HG03521 (cell line): ENCODE data around the gene GAL3ST2.
"Not testable (repeated sequence)": the region's sequence is repeated elsewhere in the genome, so short reads cannot be mapped to it uniquely, and the experiment has no call there.

Experiments
- ATAC-seq: cut with Tn5 transposase; IDR thresholded peaks from one replicate; pipeline ENCODE4 v1.9.1; 2021; ENCODE audit warnings: mild to moderate bottlenecking, moderate library complexity; ENCODE audit not compliant: unreplicated experiment

GAL3ST2 gene

GRCh38 chr2:241776336-241777169 is at the start of gene GAL3ST2:
Gene GAL3ST2 (plus strand): TSS chr2:241776822. CDS start chr2:241776956, 134 bp downstream.
- ATAC-seq, result no peak

- no peak for ATAC-seq
Measured at GRCh38 chr2:241728000-241728399, 48.6 kb upstream of the GAL3ST2 start.

DNA sequence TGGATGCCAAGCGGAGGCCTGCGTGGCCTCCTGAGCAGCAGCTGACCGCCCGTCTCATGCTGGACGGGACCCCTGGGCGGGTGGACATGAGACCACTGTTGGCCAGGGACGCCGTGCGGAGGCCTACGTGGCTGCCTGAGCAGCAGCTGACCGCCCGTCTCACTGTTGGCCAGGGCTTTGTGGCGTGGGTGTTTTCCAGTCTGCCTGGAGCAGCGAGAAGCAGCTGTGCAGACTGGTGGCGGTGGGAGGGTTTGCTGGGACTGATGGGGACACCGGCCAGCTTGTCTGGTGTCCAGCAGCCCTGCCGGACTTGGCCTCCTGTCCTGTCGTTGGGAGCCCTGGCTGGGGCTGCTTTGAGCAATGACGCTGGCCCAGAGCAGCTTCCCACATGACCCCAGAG is 48.0 kb upstream of the GAL3ST2 start:
- no peak for ATAC-seq

DNA sequence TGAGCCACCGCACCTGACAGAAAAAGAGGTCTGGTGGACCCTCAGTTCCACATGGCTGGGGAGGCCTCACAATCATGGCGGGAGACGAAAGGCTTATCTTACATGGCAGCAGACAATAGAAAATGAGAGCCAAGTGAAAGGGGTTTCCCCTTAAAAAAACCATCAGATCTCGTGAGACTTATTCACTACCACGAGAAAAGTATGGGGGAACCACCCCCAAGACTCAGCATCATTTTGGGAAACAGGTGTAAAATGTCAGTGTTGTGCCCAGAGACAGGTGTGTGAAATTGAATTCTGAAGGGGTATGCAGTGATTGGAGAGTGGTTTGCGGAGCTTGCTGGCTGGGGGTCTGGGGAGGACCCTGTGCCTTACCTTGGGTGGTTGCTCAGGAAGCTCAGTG is 46.8 kb upstream of the GAL3ST2 start:
- ATAC-seq, result no peak

- ATAC-seq, result no peak
Measured at GRCh38 chr2:241730671-241731293, 45.8 kb upstream of the GAL3ST2 start.

DNA sequence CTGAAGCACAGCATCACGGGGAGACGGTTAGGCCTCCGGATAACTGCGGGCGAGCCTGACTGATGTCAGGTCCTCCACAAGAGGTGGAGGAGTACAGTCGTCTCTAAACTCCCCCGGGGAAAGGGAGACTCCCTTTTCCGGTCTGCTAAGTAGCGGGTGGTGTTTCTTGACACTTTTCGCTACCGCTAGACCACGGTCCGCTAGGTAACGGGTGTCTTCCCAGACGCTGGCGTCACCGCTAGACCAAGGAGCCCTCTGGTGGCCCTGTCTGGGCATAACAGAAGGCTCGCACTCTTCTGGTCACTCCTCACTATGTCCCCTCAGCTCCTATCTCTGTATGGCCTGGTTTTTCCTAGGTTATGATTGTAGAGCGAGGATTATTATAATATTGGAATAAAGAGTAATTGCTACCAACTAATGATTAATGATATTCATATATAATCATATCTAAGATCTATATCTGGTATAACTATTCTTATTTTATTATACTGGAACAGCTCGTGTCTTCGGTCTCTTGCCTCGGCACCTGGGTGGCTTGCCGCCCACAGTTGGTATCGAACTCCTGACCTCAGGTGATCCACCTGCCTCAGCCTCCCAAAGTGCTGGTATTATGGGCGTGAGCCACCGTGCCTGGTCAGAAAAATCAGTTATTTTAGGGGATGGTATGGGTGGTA is 44.0 kb upstream of the GAL3ST2 start:
- not testable (repeated sequence) for ATAC-seq

DNA sequence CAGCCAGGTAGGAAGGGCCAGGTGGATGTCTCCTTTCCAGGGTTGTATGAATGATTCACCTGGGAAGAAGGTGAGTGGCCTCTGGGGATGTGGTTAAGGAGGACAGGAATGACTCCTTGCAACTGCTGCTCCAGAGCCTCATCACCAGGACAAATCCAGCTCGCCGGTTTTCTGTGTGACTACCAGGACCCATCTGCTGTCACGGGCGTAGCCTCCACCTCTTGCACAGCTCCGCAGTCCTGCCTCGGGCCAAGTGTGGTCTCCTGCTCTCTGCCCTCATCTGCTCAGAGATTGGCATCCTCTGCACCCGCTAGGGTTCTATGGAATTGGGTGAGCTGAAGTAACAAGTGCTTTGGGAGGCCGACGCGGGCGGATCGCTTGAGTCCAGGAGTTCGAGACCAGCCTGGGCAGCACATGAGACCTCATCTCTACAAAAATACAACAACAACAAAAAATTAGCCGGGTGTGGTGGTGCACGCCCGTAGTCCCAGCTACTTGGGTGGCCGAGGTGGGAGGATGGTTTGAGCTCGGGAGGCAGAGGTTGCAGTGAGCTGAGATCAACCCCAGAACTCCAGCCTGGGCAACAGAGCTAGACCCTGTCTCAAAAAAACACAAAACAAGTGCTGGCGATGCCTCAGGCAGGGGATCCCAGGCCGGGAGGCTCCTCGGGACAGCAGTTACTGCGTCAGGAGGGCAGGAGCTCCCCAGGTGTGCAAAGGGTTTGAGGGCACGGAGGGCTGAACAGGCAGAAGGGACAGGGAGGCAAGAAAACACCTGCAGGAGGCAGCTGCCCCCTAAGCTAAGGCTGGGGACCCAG is 43.0 kb upstream of the GAL3ST2 start:
- ATAC-seq, result no peak

- ATAC-seq, result peak; percentile 16
Measured at GRCh38 chr2:241734208-241734466, 42.5 kb upstream of the GAL3ST2 start.

GRCh38 chr2:241734467-241735208 is 42.0 kb upstream of the GAL3ST2 start, which contains the start of gene D2HGDH:
Gene D2HGDH (plus strand): TSS chr2:241734630. CDS start chr2:241735225, 595 bp downstream.
- peak; percentile 80 for ATAC-seq

- ATAC-seq, result no peak
Measured at GRCh38 chr2:241736111-241736510, 40.5 kb upstream of the GAL3ST2 start.

DNA sequence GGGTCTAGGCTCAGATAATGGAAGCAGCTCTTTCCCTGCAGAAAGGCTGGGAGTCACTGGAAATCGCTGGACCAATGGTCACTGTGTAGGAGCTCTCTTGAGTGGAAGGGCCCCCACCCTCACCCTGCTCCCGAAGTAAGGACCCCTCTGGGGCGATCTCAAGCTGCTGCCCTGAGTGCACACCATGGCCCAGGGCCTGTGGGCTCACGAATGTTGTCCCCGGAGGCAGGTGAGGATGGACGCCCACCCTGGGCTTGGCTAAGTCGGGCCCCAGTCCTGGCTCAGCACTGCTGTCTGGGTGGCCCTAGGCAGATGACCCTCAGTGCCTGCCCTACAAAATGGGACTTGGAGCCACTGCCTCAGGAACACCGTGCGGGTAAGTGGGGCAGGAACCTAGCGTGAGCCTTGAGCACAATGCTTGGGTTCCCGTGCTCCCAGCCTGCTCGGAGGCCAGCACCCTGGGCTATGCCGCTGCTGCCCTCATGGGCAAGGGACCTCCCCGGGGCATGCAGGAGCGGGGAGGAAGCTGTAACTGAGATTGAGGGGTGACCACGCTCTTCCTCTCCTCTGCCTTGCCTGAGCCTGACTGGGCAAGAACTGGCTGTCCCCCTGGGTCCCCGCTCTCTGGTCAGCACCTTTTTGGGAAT is 38.5 kb upstream of the GAL3ST2 start:
- ATAC-seq, result no peak

DNA sequence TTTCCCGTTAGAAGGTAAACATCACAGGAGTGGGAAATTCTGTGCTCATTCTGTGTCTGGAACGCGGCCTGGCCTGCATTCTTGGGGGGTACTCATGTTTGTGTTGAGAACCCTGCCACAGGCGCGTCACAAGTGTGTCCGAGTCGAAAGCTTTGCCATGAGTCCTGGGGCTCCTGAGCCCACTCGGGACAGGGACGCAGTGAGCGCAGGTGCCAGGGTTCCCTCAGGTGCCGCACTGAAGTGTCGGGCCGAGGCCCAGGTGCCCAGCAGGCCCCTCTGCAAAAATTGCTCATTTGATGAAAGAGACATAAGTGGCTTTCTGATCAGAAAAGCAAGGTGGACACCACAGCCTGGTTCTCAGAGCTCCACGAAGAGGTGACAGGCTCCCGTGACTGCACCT is 37.4 kb upstream of the GAL3ST2 start:
- ATAC-seq, result no peak

DNA sequence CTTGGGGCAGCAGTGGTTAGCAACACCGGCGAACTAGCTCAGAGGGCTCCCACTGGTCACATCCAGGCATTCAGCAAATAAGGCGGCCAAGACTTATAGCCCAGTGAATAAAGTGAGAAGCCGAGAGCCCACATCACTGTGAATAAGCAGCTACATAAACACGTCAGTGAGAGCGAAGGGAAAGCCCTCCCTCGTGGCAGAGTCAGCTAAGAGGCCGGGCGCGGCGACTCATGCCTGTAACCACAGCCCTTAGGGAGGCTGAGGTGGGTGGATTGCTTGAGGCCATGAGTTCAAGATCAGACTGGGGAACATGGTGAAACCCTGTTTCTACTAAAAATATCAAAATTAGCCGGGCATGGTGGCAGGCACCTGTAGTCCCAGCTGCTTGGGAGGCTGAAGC is 37.0 kb upstream of the GAL3ST2 start:
- ATAC-seq, result no peak

GRCh38 chr2:241741016-241741415 is 35.6 kb upstream of the GAL3ST2 start:
- no peak for ATAC-seq

- ATAC-seq, result no peak
Measured at GRCh38 chr2:241742320-241742939, 34.2 kb upstream of the GAL3ST2 start.

GRCh38 chr2:241743008-241743407 is 33.6 kb upstream of the GAL3ST2 start:
- not testable (repeated sequence) for ATAC-seq

GRCh38 chr2:241743620-241744019 is 33.0 kb upstream of the GAL3ST2 start:
- no peak for ATAC-seq

GRCh38 chr2:241744028-241744754 is 32.4 kb upstream of the GAL3ST2 start:
- no peak for ATAC-seq

DNA sequence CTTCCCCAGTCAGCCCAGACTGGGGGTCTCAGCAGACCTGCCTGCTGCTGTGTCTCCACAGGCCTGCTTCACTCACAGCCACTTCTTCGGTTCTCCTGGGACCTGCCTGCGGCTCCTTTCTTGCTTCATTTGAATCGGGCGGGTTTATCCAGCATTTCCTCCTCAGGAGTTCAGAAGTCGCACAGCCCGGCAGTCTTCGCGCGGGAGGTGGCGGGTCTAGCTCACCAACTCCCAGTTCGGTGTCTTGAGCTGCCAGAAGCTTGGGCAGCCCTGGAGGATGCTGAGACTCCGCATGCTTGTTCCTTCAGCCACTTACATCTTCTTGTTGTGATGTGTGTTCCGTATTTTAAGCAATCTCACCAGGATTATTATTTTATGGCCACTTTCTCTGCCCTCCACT is 31.3 kb upstream of the GAL3ST2 start:
- ATAC-seq, result no peak
